GM18498 (cell line): ENCODE results near the gene RICTOR.
"Not testable (repeated sequence)": the region's sequence is repeated elsewhere in the genome, so short reads cannot be mapped to it uniquely, and the experiment has no call there.

Experiments used
- ATAC-seq: cut with Tn5 transposase; IDR thresholded peaks from one replicate; pipeline ENCODE4 v1.9.1; 2021; ENCODE audit warnings: mild to moderate bottlenecking, moderate library complexity; ENCODE audit not compliant: unreplicated experiment

The RICTOR gene

DNA sequence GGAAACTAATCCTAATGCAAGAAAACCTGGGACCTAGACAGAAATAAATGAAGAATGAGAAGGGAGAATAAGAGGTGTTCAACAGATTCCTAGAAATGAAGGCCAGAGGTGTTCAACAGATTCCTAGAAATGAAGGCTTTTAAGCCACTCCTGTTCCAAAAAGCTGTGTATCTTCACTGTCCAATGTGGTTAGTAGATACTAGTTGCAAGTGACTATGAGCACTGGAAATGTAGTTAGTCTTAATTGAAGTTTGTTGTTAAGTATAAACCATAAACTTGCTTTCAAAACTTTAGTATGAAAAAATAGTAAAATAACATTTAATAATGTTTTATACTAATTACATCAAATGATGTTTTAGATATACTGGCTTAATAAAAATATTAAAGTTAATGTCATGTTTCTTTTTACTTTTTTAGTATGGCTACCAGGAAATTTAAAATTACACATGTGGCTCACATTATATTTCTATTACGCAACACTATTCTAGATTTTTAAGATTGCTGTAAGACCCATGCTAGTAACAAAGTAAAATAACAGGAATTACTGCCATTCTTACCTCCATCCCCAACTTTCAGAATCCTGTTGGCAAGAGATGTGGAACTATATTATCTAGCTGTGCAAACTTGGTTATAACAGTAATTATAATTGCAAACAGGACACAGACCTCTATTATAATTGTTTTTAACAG lies 57.5 kb downstream of the RICTOR start:
- ATAC-seq: no peak

DNA sequence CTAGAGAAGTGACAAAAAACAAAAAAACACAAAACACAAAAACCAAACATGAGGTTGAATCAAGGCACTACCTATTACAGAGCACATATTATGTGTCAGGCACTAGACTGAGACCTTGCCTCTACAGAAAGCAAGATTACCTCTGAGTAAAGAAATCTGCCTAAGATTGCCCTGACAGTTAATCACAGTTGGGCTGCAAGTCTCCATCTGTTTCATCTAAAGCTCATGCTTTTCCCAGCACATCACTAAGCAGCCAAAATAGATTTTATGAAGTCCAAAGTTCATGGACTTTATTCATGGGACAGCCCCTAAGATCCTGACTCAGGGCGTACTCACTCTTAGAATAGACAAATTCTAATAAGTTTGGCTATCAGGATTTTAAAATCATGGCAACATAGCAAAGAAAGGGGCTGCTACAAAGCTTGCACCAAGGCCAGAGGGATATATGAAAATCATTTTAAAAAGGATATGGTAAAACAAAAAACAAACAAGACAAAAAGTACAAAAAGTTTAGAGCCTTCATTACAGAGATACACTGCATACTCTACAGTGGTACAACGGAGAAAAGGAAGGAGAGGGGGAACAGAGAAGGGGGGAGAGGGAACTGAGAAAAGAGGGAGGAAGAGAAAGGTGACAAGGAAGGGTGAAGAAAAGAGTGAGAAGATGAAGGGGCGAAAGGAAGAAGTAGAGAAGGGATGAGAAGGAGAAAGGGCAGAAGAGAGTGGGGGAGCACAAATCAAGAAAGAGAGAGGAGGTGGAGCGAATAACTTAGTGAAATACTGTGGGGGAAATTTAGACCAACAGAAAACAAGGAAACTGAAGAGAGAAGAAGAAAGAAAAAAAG lies 58.2 kb downstream of the RICTOR start:
- ATAC-seq: no peak

DNA sequence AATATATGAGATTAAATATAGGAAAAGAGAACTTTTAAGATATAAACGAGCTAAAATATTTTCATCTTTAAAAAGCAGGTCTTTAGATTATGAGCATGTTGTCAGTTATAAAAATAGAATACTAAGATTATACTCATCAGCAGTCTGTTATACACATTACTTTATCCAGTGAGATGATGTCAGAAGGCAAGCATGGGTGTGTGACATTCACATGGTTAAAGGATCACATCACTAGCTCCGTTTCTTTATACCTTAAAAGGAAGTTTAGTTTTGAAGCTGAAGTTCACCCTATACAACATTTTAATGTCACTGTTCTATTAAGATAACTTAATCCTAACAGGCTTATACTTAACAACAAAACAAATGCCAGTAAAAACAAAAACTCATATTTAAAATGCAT lies 59.6 kb downstream of the RICTOR start:
- no peak for ATAC-seq

DNA sequence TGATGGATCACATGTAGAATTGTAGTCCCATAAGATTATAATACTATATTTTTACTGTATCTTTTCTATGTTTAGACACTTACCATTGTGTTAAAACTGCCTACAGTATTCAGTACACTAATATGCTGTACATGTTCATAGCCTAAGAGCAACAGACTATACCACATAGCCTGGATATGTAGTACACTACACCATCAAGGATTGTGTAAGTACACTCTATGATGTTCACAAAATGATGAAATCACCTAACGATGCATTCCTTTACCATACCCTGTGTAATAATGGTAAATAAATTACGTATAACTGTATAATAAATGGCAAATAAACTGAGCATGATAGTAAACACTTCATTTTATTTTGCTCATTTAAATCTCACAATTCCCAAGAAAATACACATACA lies 60.3 kb downstream of the RICTOR start:
- ATAC-seq: no peak

DNA sequence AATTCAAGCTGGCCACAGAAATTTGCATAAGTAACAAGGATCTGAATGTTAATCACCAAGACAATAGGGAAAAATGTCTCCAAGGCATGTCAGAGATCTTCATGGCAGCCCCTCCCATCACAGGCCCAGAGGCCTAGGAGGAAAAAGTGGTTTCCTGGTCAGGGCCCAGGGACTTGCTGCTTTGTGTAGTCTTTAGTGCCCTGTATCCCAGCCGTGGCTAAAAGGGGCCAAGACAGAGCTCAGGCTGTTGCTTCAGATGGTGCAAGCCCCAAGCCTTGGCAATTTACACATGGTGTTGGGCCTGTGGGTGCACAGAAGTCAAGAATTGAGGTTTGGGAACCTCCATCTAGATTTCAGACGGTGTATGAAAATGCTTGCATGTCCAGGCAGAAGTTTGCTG lies 63.2 kb downstream of the RICTOR start:
- not testable (repeated sequence) for ATAC-seq

DNA sequence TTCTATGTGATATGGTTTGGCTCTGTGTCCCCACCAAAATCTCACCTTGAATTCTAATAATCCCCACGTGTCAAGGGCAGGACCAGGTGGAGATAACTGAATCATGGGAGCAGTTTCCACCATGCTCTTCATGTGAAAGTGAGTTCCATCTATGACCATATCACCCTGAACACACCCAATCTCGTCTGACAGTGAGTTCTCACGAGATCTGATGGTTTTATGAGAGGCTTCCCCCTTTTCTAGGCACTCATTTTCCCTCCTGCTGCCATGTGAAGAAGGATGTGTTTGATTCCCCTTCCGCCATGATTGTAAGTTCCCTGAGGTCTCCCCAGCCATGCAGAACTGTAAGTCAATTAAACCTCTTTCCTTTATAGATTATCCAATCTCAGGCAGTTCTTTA lies 64.2 kb downstream of the RICTOR start:
- no peak for ATAC-seq

DNA sequence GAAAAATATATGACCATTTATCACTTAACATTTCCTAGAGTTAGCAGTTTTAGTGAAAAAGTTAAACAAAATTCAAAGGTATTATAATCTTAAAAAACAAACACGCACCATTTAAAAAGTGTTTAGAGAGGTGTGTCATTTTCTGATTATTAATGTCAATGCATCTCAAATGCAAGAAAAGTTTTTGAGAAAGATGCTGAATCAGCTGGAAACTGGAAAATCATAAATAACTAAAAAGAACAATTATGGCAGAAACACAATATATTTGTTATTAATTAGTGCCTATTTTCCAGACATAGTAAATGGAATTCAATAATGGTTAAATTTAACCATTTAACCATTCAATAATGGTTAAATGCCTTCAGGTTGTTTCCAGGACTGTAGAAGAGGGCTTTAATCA lies 64.9 kb downstream of the RICTOR start:
- ATAC-seq: no peak

DNA sequence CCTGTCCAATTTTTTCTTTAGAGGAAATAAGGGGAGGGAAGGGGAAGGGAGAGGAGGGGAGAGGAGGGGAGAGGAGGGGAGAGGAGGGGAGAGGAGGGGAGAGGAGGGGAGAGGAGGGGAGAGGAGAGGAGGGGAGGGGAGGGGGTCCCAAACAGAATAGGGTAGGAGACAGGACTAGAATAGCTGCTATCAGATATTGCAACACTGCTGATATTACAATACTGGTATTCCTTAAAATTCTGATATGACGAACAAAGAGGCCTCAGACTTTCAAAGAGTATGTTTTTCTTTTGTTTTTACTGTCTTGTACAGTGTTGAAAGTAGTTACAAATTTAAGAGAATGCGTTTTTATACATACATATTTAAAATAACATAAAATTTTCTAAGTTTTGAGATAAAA lies 67.5 kb downstream of the RICTOR start:
- no peak for ATAC-seq

DNA sequence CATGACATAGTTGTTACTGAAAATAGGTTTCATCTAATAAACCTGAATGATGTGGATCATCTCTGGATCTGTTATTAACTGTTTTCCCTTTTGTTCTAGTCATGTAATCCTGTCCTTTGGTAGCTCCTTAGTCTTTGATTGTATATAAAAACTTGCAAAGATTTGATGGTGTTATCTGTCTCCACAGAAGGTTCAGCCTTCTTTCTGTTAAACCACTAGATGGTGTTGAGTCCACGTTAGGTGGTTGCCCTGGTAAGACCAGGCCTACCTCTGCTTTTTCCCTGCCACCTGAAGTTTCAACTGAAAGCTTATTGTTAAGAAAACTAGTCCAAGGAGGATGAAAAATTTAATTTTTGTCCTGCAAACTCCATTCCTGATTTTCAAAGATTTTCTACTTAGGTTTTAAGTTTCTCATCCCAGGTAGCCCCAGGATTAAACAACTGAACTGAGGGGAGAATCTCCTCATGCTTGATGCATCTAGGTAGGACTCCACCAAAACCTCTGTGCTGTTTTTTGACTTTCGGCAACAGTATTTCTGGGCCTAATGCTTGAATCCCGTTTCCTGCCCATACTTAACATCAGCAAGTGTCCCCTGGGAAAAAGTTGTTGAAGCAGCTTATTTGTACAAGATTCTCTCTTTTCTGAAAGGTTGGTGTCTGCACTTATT lies 68.5 kb downstream of the RICTOR start:
- no peak for ATAC-seq

DNA sequence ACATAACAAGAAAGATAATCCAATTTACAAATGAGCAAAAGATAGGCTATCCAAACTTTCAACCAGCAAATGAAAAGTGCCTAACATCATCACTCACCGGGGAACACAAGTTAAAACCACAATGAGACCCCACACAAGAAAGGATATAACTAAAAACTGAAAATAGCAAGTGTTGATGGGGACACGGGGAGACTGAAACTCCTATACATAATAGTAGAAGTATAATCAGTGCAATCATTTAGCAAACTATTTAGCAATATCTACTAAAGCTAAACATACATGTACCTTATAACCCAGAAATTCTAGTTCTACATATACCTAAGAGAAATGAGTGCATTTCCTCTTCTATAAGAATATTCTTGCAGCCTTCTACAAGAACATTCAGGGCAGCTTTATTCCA lies 72.5 kb downstream of the RICTOR start:
- no peak for ATAC-seq

DNA sequence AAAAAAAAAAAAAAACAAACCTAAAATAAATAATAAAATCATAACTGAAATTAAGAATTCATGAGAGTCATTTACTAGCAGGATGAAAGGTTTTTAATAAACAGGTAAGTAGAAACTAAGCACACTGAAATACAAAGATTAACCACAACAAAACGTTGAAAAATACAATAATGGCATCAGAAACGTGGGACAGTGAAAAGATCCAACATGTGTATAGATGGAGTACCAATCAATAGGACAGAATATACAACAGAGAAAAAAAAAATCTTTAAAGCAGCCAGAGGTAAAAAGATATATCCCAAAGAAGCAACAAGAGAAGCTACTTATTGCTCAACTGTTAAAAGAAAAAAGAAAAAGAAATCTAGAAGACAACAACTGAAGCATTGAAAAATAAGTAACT lies 75.2 kb downstream of the RICTOR start:
- no peak for ATAC-seq

DNA sequence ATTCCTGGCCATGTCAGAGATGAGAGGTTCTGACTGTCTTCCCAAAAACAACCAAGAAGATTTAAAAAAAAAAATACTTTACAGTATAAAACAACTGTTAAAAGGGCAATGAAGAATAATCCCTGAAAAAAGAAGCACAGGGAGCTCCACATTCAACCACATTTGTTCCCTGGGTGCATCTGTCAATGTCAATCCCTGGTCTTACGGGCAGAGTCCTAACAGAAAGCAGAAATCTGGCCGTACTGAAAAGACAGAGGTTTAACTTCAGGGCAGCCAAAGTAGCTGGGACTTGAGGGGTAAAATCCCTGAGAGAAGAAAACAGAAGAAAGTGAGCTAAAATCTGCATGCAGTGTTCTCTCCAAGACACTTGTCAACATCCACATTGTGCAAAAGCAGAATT lies 76.6 kb downstream of the RICTOR start:
- no peak for ATAC-seq

DNA sequence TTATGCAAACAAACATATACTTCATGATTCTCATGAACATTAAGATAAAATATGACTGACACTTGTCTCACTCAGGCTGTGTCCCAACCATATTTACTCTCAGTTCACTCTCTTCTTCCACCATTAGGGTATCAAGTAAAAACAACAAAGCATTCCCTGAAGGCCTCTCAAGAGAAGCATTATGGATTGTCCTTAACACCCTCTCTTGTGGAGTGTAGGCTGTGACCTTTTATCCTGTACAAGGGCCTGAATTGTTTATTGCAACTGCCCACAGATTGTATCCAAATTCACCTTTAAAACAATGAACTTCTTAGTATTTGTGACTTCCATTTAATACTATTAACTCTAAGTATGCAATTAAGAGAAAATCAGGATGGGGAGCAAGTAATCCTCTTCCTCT lies 78.1 kb downstream of the RICTOR start:
- ATAC-seq: no peak

DNA sequence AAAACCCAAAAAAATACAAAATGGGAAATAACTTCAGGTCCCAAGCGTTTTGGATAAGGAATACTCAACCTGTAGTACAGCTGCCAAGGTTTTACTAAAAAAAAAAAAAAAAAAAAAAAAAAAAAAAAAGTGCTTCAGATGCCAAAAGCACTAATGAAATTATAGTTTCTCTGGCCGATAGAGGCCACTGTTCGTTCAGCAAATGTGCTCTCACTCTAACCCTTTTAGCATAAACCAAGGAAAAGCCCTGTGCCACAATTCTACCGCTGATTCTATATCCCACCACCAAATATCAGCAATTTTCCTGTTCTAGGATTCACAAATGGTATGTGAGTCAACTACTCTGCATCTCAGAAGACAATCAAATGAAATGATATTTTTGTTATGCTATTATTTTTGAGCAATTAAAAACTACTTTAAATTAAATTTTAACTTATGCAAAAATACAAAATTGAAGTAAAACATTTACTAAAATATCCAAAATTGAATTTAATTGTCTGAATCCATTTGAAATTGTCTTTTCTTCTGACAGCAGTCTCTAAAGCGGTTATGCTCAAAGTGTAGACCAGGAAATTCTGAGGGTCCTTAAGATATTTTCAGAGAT lies 79.8 kb downstream of the RICTOR start:
- peak; percentile 46 for ATAC-seq

DNA sequence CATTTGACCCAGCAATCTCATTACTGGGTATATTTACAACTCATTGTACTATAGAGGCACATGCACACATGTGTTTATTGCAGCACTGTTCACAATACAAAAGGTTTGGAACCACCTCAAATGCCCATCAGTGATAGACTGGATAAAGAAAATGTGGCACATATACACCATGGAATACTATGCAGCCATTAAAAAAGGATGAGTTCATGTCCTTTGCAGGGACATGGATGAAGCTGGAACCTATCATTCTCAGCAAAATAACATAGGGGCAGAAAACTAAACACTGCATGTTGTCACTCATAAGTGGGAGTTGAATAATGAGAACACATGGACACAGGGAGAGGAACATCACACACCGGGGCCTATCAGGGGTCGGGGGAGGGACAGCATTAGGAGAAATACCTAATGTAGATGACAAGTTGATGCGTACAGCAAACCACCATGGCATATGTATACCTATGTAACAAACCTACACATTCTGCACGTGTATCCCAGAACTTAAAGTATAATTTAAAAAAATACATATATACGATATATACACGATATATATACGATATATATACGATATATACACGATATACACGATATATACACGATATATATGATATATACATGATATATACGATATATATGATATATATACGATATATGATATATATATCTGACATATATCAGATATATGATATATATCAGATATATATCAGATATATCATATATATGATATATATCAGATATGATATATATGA lies 84.1 kb downstream of the RICTOR start:
- not testable (repeated sequence) for ATAC-seq

DNA sequence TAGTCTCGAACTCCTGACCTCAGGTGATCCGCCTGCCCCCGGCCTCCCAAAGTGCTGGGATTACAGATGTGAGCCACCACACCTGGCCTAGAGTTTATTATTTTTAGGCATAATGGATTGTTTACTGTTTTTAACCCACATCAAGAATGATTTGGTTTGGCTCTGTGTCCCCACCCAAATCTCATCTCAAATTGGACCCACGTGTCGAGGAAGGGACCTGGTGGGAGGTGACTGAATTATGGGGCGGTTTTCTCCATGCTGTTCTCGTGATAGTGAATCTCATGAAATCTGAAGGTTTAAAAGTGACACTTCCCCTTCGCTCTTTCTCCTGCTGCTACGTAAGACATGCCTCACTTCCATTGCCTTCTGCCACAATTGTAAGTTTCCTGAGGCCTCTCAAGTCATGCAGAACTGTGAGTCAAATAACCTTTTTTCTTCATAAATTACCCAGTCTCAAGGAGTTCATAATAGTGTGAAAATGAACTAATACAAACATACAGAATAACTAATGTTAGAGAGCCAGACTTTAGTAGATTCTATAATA lies 88.2 kb downstream of the RICTOR start:
- no peak for ATAC-seq

DNA sequence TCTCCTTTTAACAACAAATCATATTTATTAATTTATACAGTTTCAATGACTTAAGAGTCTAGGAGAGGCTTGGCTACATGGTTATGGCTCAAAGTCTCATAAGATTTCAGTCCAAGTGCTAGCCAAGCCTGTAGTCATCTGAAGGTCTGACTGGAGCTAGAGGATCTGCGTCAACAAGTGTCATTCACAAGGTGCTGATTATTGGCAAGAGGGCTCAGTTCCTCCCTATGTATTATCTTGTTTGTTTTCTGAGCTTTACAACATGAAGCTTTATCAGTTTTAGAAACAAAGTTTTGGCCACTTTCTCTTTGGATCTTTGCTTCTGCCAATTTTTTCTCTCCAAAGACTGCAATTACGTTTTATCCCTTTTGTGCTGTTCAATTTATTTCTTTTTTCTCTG lies 94.7 kb downstream of the RICTOR start:
- no peak for ATAC-seq

DNA sequence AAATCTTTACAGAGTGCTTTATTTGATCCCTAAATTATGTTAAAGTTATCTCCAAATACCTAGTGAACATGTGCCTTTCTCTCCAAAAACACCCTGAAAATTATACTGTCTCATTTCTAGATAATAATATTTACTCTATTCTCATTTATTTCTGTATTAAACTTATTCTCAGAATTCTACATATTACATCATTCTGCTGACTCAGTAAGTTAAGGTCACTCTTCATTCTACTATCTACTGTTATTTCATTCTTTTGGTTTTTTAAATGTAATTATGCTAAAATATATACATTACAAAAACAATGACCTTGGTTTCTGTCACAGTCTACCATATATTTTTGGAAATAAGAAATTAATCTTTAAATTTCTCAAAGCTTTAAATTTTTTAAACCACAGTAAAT lies 96.2 kb downstream of the RICTOR start:
- ATAC-seq: no peak

DNA sequence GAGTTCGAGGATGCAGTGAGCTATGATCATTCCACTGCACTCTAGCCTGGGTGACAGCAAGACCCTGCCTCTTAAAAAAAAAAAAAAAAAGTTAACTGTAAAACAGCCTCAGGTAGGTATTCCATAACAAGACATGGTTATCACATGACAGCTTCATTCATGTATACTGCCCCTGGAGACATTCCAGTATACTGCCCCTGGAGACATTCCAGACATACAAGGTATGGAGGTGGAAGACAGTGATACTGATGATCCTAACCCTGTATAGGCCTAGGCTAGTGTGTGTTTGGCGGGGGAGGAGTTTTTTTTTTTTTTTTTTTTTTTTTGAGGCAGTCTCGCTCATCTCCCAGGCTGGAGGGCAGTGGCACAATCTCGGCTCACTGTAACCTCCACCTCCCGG lies 105.5 kb downstream of the RICTOR start:
- no peak for ATAC-seq

DNA sequence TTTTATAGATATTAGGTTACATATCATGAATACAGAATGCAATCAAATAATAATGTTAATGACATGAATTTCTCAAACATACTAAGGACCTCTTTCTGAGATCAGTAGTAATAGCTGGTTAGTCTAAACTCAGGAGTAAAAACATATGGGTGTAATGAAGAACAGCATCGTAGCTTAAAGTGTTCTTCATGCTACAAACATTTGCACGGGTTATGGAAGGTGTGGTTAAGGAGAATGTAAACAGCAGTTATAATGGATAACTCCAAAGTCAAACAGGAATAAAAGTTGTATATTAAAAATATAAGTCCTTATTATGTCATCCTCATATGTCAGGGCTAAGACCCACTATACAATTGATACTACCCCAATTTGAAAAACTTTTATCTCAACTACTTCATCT lies 112.5 kb downstream of the RICTOR start:
- ATAC-seq: no peak
